Keratinocyte (primary cell): Measurements from ENCODE around the gene RIPK1. TPM values are rescaled to one million over a fixed set of nuclear protein-coding genes. Genes with fewer than 3 reads are reported as not detected.

Experiments used
- DNase-seq: peaks from one replicate; pipeline ENCODE4 v3.0.0-alpha.2; 2011; ENCODE audit warnings: low read depth, missing footprints, low spot score
- FAIRE-seq: peaks from 2 replicates; lab custom pipeline; 2011; peaks lifted over from hg19 to GRCh38; lab: Jason Lieb, UNC
- H2AFZ ChIP-seq: 2 replicates; pipeline ENCODE4 v1.6.0; 2012; ENCODE audit warnings: low read length, control low read depth, inconsistent platforms; ENCODE audit not compliant: control insufficient read depth
- H3K27ac ChIP-seq: 2 replicates; pipeline ENCODE4 v1.5.1; 2011; ENCODE audit warnings: low read length; ENCODE audit not compliant: control insufficient read depth, insufficient read depth
- H3K27me3 ChIP-seq: 3 replicates; pipeline ENCODE4 v1.6.0; 2011; ENCODE audit warnings: low read length; ENCODE audit not compliant: control insufficient read depth, insufficient read depth; ENCODE audit errors: extremely low read depth
- H3K36me3 ChIP-seq, 2 experiments: 2 replicates in 1 of 2; 3 replicates in 1 of 2; pipeline ENCODE4 v1.5.1; 2011; ENCODE audit warnings: low read length in 2 of 2, mild to moderate bottlenecking in 1 of 2; ENCODE audit not compliant: control insufficient read depth in 2 of 2, insufficient read depth in 2 of 2; ENCODE audit errors: extremely low read depth in 1 of 2
- H3K4me1 ChIP-seq: 3 replicates; pipeline ENCODE4 v1.5.1; 2011; ENCODE audit warnings: low read length; ENCODE audit not compliant: control insufficient read depth, insufficient read depth; ENCODE audit errors: extremely low read depth
- H3K4me2 ChIP-seq: 3 replicates; pipeline ENCODE4 v1.6.0; 2011; ENCODE audit warnings: low read depth, low read length; ENCODE audit not compliant: control insufficient read depth, insufficient read depth; ENCODE audit errors: extremely low read depth
- H3K4me3 ChIP-seq, 3 experiments: fragments of 200-600 bp in 1 of 3; sonication (generic) in 1 of 3; 2 replicates in 2 of 3; 3 replicates in 1 of 3; pipeline ENCODE4 v1.5.1; 2011 to 2016; ENCODE audit warnings: low read length in 3 of 3, mild to moderate bottlenecking in 3 of 3, control low read depth in 2 of 3, inconsistent platforms in 1 of 3, low read depth in 1 of 3, mixed read lengths in 1 of 3, mixed run types in 1 of 3, moderate library complexity in 1 of 3; ENCODE audit not compliant: control insufficient read depth in 2 of 3, insufficient read depth in 2 of 3; ENCODE audit errors: extremely low read depth in 1 of 3
- H3K79me2 ChIP-seq: 2 replicates; pipeline ENCODE4 v1.6.0; 2012; ENCODE audit warnings: low read length; ENCODE audit not compliant: control insufficient read depth, insufficient read depth
- H3K9ac ChIP-seq: 3 replicates; pipeline ENCODE4 v1.6.0; 2011; ENCODE audit warnings: low read length; ENCODE audit not compliant: control insufficient read depth, insufficient read depth; ENCODE audit errors: extremely low read depth
- H3K9me1 ChIP-seq: 3 replicates; pipeline ENCODE4 v1.6.0; 2011; ENCODE audit warnings: low read length; ENCODE audit not compliant: control insufficient read depth, insufficient read depth; ENCODE audit errors: extremely low read depth
- H3K9me3 ChIP-seq: 2 replicates; pipeline ENCODE4 v1.5.1; 2012; ENCODE audit warnings: low read depth, low read length; ENCODE audit not compliant: control insufficient read depth
- H4K20me1 ChIP-seq: 3 replicates; pipeline ENCODE4 v1.6.0; 2011; ENCODE audit warnings: low read length; ENCODE audit not compliant: control insufficient read depth, insufficient read depth; ENCODE audit errors: extremely low read depth
- EZH2 ChIP-seq: IDR thresholded peaks from one replicate; pipeline ENCODE4 v1.6.1; 2012; ENCODE audit warnings: inconsistent platforms, mild to moderate bottlenecking, low read length, moderate library complexity
- dilution Hi-C: fragments of 300-500 bp; cut with MboI; formaldehyde crosslinking; loops from one replicate; pipeline ENCODE4 v1.7.0; 2020; ENCODE audit warnings: low sequenced_read_pairs; ENCODE audit not compliant: extremely low pct_ligation_motif_present
- polyA plus RNA-seq, 5 experiments: library from polyadenylated mRNA; depleted of rRNA in 3 of 5; stranded (reverse) in 3 of 5; stranded (forward) in 1 of 5; unstranded in 1 of 5; fragments of >200 nt; gene quantifications; 1 replicate in 1 of 5; 2 replicates in 3 of 5; 3 replicates in 1 of 5; pipeline versions ENCODE4 v1.2.1 to v1.2.3, GENCODE V29; 2011 to 2012; ENCODE audit warnings: missing spikeins in 2 of 5, low read depth in 1 of 5, low replicate concordance in 1 of 5
- TF ChIP-seq, protein P1 (sequence below), 3 experiments: IDR thresholded peaks in 1 of 3; conservative IDR thresholded peaks in 1 of 3; optimal IDR thresholded peaks in 1 of 3; 2 replicates in 2 of 3; 3 replicates in 1 of 3; pipeline versions ENCODE3 to v1.5.1; 2011; ENCODE audit warnings: low read length in 3 of 3, mild to moderate bottlenecking in 3 of 3, moderate library complexity in 2 of 3, control low read depth in 1 of 3, inconsistent platforms in 1 of 3; ENCODE audit not compliant: insufficient read depth in 2 of 3; ENCODE audit errors: extremely low read depth in 1 of 3

The RIPK1 gene
- polyA plus RNA-seq, 1 donor (not counting 4 experiments of a cell fraction or from before 2014, with no cell fraction given), result 13.8 TPM

GRCh38 chr6:3090013-3090412 is 21.7 kb downstream of the RIPK1 start:
- Histone ChIP-seq H2AFZ (no peak overlapping the region), H3K27ac (no peak overlapping the region), H3K4me1 (peaks cover 15% of the 10 kb centered on the region), H3K9me3 (no peaks in the 10 kb centered on the region), H3K4me2 (no peak overlapping the region), H3K9me1 (no peaks in the 10 kb centered on the region), H4K20me1 (no peaks in the 10 kb centered on the region), H3K36me3 (peaks cover 10% of the 10 kb centered on the region in 2 experiments), H3K9ac (no peak overlapping the region), H3K79me2 (no peaks in the 10 kb centered on the region), H3K4me3 (no peak overlapping the region), H3K27me3 (no peaks in the 10 kb centered on the region)
- no peak for FAIRE-seq
- TF ChIP-seq, protein P1, sequence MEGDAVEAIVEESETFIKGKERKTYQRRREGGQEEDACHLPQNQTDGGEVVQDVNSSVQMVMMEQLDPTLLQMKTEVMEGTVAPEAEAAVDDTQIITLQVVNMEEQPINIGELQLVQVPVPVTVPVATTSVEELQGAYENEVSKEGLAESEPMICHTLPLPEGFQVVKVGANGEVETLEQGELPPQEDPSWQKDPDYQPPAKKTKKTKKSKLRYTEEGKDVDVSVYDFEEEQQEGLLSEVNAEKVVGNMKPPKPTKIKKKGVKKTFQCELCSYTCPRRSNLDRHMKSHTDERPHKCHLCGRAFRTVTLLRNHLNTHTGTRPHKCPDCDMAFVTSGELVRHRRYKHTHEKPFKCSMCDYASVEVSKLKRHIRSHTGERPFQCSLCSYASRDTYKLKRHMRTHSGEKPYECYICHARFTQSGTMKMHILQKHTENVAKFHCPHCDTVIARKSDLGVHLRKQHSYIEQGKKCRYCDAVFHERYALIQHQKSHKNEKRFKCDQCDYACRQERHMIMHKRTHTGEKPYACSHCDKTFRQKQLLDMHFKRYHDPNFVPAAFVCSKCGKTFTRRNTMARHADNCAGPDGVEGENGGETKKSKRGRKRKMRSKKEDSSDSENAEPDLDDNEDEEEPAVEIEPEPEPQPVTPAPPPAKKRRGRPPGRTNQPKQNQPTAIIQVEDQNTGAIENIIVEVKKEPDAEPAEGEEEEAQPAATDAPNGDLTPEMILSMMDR (optimal IDR thresholded peaks at IDR 0.05 in 1 of 3, IDR thresholded peaks at IDR 0.05 in 1 of 3, conservative IDR thresholded peaks at IDR 0.05 in 1 of 3; ENCODE audit: extremely low read depth in 1 of 3, insufficient read depth in 2 of 3, low read length in 3 of 3), result no peak
- TF ChIP-seq EZH2, result no peak
- no peak for DNase-seq
- dilution Hi-C loops, result no loop called here

GRCh38 chr6:3094815-3095214 is 26.5 kb downstream of the RIPK1 start:
- Histone ChIP-seq H3K36me3 (peaks cover 6 to 8% of the 10 kb centered on the region in 2 experiments), H2AFZ (no peak overlapping the region), H3K4me2 (no peak overlapping the region), H3K27ac (no peak overlapping the region), H4K20me1 (no peaks in the 10 kb centered on the region), H3K4me3 (no peak overlapping the region), H3K9me3 (no peaks in the 10 kb centered on the region), H3K9me1 (no peaks in the 10 kb centered on the region), H3K4me1 (no peaks in the 10 kb centered on the region), H3K79me2 (no peaks in the 10 kb centered on the region), H3K9ac (no peak overlapping the region), H3K27me3 (no peaks in the 10 kb centered on the region)
- dilution Hi-C loops, result no loop called here
- no peak for TF ChIP-seq EZH2
- TF ChIP-seq, protein P1 (optimal IDR thresholded peaks at IDR 0.05 in 1 of 3, IDR thresholded peaks at IDR 0.05 in 1 of 3, conservative IDR thresholded peaks at IDR 0.05 in 1 of 3; ENCODE audit: extremely low read depth in 1 of 3, insufficient read depth in 2 of 3, low read length in 3 of 3), result no peak
- DNase-seq (no peak), FAIRE-seq (no peak)
